Upper lobe of left lung (tissue), 4 donors: ENCODE results near the gene GPA33.

ENCODE experiments used
- CTCF ChIP-seq, 6 experiments: fragments of 450-650 bp in 4 of 6; fragments of 200-600 bp in 2 of 6; sonication (generic) in 2 of 6; IDR thresholded peaks; one replicate each; pipeline ENCODE4 v1.5.1; 2016 to 2019; ENCODE audit warnings: antibody characterized with exemption in 6 of 6
- EP300 ChIP-seq, 4 donors: sonication (generic); formaldehyde crosslinking; IDR thresholded peaks; one replicate each; pipeline ENCODE4 v1.5.1; 2017; ENCODE audit warnings: antibody characterized with exemption in 4 of 4, control low read depth in 2 of 4
- POLR2A ChIP-seq, 4 donors: fragments of 450-650 bp; IDR thresholded peaks; one replicate each; pipeline ENCODE4 v1.5.1; 2016 to 2017; ENCODE audit warnings: antibody characterized with exemption in 4 of 4, mild to moderate bottlenecking in 2 of 4
- POLR2AphosphoS5 ChIP-seq, 2 donors: sonication (generic); formaldehyde crosslinking; IDR thresholded peaks; one replicate each; pipeline ENCODE4 v1.5.1; 2017; ENCODE audit warnings: antibody characterized with exemption in 2 of 2

GRCh38 chr1:167064621-167065020 lies 25.6 kb downstream of the GPA33 start:
- TF ChIP-seq EP300 (IDR thresholded peaks at IDR 0.05) = no peak
- TF ChIP-seq POLR2AphosphoS5 (IDR thresholded peaks at IDR 0.05) = no peak
- TF ChIP-seq CTCF (IDR thresholded peaks at IDR 0.05) = no peak
- no peak for TF ChIP-seq POLR2A (IDR thresholded peaks at IDR 0.05)
